Stimulated activated CD4-positive, alpha-beta T cell treated with anti-CD3 and anti-CD28 coated beads, Interleukin-15, amount 100 ng/mL, for 48 hours (primary cell): ENCODE data around the gene SAXO1.
"Not testable (repeated sequence)": the region's sequence is repeated elsewhere in the genome, so short reads cannot be mapped to it uniquely, and the experiment has no call there.

Experiments used
- DNase-seq, 2 donors: peaks; one replicate each; pipeline ENCODE4 v3.0.0-alpha.2; 2020; ENCODE audit warnings: low read depth in 2 of 2

SAXO1 gene

DNA sequence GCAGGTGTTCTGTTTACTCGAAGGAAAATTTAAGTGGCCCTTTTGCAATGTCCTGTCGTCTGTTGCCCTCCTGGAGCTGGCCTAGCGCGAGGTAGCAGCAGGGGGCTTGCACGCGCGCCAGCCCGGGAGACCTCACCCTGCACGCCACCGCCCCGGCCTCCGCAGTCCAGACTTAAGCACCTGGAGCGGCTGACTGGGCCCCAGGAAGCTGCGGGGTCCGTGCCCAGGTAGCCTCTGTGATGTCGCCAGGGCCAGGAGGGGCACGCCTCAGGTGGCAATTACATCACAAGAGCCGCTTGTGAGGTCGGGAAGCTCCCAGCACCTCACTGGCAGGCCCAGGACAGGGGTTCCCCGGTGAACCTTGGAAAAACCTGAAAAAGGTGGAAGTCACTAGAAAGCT is at the start of gene SAXO1:
Gene SAXO1 (minus strand): TSS at position 195 of the 400 bp plus-strand sequence. CDS start 301 bp downstream, outside the sequence.
- DNase-seq: no peak

DNA sequence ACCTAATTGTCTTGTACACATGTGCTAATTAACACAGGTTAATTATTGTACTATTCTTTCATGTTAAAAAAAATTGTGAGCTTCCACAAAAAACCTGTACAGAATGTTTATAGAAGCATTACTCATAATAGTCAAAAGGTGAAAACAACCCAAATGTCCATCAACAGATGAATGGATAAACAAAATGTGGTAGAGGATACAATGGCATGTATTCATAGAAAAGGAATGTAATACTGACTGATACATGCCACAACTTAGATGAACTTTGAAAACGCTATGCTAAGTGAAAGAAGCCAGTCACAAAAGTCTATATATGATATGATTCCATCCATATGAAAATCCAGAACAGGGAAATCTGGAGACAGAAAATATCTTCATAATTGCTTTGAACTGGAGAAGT is 41.8 kb upstream of the SAXO1 start:
- DNase-seq: no peak

DNA sequence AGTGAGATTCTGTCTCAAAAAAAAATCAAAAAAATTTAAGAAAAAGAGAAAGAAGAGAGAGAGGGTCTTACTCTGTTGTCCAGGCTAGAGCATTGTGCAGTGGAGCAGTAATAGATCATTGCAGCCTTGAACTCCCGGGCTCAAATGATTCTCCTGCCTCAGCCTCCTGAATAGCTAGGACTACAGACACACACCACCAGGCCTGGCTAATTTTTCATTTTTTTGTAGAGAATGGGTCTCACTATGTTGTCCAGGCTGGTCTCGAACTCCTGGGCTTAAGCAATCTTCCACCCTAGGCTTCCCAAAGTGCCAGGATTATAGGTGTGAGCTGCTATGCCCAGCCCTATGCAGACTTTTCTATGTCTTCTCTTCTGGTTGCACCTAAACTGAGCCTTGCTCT is 41.2 kb upstream of the SAXO1 start:
- DNase-seq: no peak

- DNase-seq: no peak
Observed at GRCh38 chr9:19057033-19057432, 24.0 kb upstream of the SAXO1 start.

DNA sequence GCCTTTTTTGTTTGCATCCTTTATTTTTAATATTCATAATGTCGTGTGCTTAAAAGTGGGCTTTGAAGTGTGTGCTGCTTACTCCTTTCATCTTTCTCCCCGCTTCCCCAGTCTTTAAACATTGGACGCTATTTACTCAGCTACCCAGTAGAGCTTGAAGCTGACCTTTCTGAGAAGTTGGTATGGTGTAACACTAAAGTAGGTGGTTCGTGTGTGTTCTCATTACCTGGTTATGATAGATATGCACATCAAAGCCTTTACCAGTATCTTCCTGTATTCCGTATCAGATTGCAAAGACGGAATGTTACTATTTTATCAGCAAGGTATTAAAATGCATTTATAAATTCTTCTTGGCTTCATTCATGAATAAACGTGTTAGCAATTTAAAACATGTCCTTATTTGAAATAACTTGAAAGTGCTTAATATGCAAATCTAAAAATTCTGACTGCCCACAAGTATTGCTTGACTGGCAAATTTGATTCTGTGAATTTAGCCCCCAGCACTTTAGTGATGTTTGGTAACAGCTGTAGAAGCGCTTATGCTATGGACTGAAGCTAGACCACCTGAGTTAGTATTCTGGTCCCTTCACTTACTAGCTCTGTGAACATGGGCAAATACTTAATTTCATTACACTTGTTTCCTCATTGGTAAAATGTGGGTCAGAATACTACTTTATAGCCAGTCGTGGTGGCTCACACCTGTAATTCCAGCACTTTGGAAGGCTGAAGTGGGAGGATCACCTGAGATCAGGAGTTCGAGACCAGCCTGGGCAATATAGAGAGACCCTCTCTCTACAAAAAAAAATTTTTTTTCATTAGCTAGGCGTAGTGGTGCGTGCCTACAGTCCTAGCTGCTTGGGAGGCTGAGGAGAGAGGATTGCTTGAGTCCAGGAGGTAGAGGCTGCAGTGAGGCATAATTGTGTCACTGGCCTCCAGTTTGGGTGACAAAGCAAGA is 17.9 kb upstream of the SAXO1 start:
- DNase-seq: no peak

- DNase-seq: no peak
Observed at GRCh38 chr9:19049917-19050636, 17.1 kb upstream of the SAXO1 start.

GRCh38 chr9:19048966-19049916 is 16.2 kb upstream of the SAXO1 start, which contains the start of gene RRAGA:
Gene RRAGA, plus strand, starts transcription at chr9:19049427. Its CDS starts 233 bp downstream, at chr9:19049660.
- DNase-seq: peak; percentile 86 to 91

DNA sequence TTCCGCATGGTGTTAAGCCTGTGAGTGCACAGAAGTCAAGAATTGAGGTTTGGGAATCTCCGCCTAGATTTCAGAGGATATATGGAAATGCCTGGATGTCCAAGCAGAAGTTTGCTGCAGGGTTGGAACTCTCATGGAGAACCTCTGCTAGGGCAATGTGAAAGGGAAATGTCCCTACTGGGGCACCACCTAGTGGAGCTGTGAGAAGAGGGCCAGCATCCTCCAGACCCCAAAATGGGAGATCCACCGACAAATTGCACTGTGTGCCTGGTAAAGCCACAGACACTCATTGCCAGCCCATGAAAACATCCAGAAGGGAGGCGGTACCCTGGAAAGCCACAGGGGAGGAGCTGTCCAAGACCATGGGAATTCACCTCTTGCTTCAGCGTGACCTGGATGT is 3.6 kb upstream of the SAXO1 start:
- DNase-seq: no peak

DNA sequence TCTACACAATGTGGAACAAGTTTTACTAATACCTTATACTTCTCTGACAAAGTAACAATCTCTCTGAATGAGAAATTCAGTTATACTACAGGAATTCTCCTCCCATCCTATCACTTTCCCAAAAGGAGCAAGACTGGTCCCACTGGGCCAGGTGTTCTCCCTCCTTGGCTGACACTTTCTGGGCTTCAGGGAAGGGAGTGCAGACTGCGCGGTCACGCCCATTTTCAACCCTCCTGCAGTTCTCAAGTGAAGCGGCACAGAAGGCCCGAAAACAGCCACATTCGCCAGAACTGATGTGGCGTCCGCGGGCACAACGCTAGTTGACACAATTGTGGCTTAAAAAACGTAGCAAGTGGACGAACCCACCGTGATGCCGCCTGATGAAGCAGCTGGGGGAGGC is 603 bp downstream of the SAXO1 start:
- no peak for DNase-seq

DNA sequence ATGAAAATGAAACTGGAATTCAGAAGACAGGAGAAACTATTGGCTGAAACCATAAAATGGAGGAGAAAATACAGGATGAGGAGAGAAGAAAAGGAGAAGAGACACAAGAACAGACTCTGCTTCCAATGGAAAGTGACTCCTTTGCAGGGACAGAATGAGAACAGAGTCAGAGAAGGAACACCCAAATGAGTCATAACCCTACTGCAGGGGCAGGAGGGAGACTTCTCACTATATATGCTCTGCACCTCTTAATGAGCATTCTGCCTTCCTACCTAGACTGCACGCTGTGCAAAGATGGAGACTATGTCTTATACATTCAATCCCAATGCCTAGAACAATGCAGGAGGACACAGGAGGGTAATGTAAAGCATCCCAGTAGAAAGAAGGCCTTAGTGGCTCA is 2.1 kb downstream of the SAXO1 start:
- DNase-seq: no peak

DNA sequence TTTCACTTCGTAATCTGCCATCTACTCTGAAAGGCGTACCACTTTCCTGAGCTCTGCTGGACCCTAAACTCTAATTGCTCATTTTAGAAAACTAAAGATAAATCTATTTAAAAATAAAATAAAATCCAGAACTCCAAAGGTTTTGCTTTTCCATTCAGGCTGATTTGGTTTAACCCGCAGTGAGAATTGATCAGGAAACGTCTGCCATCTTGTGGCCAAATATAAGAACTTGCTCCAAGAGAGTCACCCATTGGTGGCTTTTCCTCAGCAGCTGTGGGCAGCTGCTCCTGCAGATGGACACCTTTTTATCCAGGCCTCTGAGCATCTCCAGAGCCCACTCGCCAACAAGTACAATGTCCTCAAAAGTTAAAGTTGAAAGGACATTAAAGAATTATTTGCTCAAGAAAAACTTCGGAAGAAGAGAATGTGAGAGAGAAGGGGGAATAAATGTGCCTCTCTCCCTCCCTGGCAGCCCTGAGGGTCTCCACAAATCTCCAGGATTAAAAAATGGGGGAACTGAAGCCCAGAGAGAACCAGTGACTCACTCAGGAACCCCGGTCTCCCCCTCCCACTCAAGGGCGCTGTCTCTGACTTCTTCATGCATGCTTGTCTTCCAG is 4.1 kb downstream of the SAXO1 start:
- DNase-seq: no peak

- DNase-seq: no peak
Observed at GRCh38 chr9:19027825-19028224, 5.2 kb downstream of the SAXO1 start.

DNA sequence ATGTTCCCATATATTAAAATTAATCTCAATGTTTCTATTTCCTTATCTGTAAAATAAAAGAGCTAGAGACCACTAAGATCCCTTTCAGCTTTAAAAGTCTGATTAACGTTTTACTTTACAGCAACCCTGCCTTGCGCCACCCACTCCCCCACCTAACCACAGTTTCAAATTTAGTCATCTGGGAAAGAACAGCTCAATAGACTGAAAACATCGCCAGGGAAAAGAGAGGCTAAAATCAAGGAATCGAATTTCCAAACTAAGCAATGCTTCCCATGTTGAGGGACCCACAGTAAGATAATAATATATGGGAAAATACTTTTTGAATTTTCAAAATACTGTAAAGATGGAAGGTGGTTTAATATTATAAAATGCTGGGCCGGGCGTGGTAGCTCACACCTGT is 6.6 kb downstream of the SAXO1 start:
- no peak for DNase-seq

DNA sequence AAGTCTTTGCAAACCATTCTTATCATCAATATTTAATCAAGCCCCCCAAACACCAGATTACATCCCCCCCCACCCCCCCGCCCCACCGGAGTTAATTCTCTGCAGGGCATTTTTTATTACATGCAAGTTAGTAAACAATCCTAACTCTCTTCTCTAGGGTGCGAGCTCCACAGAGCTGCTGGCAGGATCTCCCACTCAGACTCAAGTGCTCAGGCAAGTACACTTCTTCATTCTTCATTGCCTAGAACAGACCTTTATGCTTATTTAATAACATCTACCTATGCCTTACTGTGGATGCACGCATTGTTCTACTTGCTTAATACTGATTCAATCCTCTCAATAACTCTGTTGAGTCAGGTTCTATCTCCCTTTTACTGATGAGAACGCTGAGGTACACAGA is 9.9 kb downstream of the SAXO1 start:
- DNase-seq: no peak

GRCh38 chr9:19022206-19022605 is 10.8 kb downstream of the SAXO1 start:
- DNase-seq: no peak

- not testable (repeated sequence) for DNase-seq
Observed at GRCh38 chr9:19021649-19022048, 11.4 kb downstream of the SAXO1 start.

DNA sequence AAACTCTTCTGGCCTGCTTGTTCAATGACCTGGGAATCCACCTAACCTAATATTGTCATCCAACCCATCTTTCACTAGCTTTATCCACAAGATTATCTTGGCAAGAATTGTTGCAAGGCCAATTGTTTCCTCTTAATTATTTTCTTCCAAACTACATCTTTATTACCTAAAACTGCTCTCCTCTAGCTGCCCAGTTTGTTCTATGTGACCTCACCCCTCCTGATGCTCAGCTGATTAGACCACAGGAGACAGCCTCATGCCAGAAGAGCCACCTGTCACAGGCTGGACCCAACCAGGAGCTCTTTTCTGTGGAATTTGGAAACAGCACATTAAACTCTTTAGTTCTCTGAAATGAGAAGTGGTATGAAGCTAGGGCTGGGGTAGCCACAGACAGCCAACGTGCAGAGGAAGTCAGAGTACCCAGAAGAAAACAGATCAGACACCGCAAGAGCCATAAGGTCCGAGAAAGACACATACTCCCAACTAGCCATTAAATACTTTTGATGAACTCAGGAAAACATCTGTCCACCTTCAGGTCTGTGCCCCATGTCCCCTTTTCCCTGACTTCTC is 12.0 kb downstream of the SAXO1 start:
- no peak for DNase-seq

DNA sequence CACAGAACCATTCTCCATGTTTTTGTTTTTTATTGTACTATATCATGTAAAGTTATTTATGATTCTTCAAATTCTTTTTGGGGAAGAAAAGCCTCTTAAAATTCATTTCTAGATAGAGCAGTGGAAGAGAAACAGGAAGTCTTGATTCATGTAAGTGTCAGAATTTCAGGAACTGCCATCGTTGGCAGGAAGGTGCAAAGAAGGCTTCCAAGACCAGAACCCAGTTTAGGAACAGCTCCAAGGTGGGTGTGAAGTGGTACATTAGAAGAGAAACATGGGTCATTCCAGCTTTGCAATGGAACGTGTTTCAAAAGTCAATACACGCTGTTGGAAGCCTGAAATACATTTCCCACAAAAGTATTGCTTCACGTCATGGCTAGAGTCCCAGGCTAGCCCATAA is 14.8 kb downstream of the SAXO1 start:
- DNase-seq: no peak

GRCh38 chr9:19009391-19009965 is 23.5 kb downstream of the SAXO1 start:
- DNase-seq: no peak

GRCh38 chr9:19000133-19000532 is 32.9 kb downstream of the SAXO1 start:
- no peak for DNase-seq
